Measurements from ENCODE around the gene EML6.

DNA sequence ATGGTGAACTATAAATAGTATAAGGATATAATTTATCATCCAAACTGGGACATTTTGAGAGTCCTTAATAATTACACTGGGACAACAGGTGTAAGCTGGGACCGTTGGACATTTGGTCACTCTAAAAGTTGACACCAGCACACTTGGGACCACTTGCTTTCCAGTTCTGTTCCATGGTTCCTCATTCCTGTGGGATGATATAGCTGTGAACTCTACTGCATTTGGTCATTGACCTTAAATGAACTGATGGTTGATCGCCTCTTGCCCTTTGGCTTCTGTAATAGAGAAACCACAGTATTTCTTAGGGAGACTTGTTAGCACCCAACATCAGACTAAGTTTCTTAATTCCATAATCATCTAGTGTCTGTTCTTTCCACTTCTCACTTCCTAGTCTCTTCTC, 46.7 kb downstream of the EML6 start:
- TF ChIP-seq CTCF (IDR thresholded peaks at IDR 0.05 in 4 of 5, conservative IDR thresholded peaks at IDR 0.05 in 1 of 5), result no peak
- TF ChIP-seq POLR2A (IDR thresholded peaks at IDR 0.05), result no peak

Data from gastrocnemius medialis (tissue), 4 donors.